CD14-positive monocyte (primary cell): ENCODE measurements around the gene TMEM42. TPM values are rescaled to one million over a fixed set of nuclear protein-coding genes. Genes with fewer than 3 reads are reported as not detected.

Experiments
- DNase-seq, 3 donors: peaks; one replicate each; pipeline ENCODE4 v3.0.0-alpha.2; 2011 to 2022
- H2AFZ ChIP-seq: 2 replicates; pipeline ENCODE4 v1.6.0; 2012; ENCODE audit warnings: mild to moderate bottlenecking, low read depth, low read length, inconsistent platforms; ENCODE audit not compliant: insufficient read depth, poor library complexity, severe bottlenecking
- H3K27ac ChIP-seq, 2 donors: 1 replicate in 1 of 2; 2 replicates in 1 of 2; pipeline ENCODE4 v1.5.1; 2012 to 2013; ENCODE audit warnings: low read length in 2 of 2, control low read depth in 1 of 2, inconsistent platforms in 1 of 2, low read depth in 1 of 2, mild to moderate bottlenecking in 1 of 2
- H3K27me3 ChIP-seq, 2 donors: one replicate each; pipeline versions ENCODE4 v1.6.0 to v1.6.1; 2011 to 2013; ENCODE audit warnings: low read length in 2 of 2; ENCODE audit not compliant: control insufficient read depth in 2 of 2, insufficient read depth in 2 of 2
- H3K36me3 ChIP-seq, 2 donors: replicated peaks in 1 of 2; 1 replicate in 1 of 2; 2 replicates in 1 of 2; pipeline versions ENCODE4 v1.5.1 to v1.6.1; 2012 to 2013; ENCODE audit warnings: low read length in 2 of 2, control low read depth in 1 of 2, inconsistent platforms in 1 of 2, mild to moderate bottlenecking in 1 of 2; ENCODE audit not compliant: insufficient read depth in 2 of 2, control insufficient read depth in 1 of 2
- H3K4me1 ChIP-seq, 2 donors: 1 replicate in 1 of 2; 2 replicates in 1 of 2; pipeline versions ENCODE4 v1.5.1 to v1.6.1; 2012 to 2013; ENCODE audit warnings: low read length in 2 of 2, control low read depth in 1 of 2, inconsistent platforms in 1 of 2, mild to moderate bottlenecking in 1 of 2, moderate library complexity in 1 of 2; ENCODE audit not compliant: insufficient read depth in 2 of 2, control insufficient read depth in 1 of 2
- H3K4me2 ChIP-seq: replicated peaks from 2 replicates; pipeline ENCODE3; 2012; ENCODE audit warnings: low read length, moderate library complexity, mild to moderate bottlenecking; ENCODE audit not compliant: poor library complexity, severe bottlenecking; ENCODE audit errors: extremely low read depth
- H3K4me3 ChIP-seq, 3 experiments: fragments of 200-600 bp in 1 of 3; sonication (generic) in 1 of 3; replicated peaks in 1 of 3; 1 replicate in 2 of 3; 2 replicates in 1 of 3; pipeline ENCODE4 v1.5.1; 2011 to 2013; ENCODE audit warnings: low read length in 3 of 3, mild to moderate bottlenecking in 3 of 3, control low read depth in 2 of 3, low read depth in 2 of 3, inconsistent platforms in 1 of 3, moderate library complexity in 1 of 3
- H3K79me2 ChIP-seq: 2 replicates; pipeline ENCODE4 v1.6.0; 2012; ENCODE audit warnings: mild to moderate bottlenecking, control low read depth, inconsistent platforms, low read length, moderate library complexity; ENCODE audit not compliant: insufficient read depth
- H3K9ac ChIP-seq: 2 replicates; pipeline ENCODE4 v1.6.0; 2017; ENCODE audit warnings: low read length, mild to moderate bottlenecking; ENCODE audit not compliant: insufficient read depth, poor library complexity, severe bottlenecking
- H3K9me3 ChIP-seq, 2 donors: replicated peaks in 1 of 2; 1 replicate in 1 of 2; 2 replicates in 1 of 2; pipeline versions ENCODE4 v1.5.1 to v1.6.1; 2012 to 2013; ENCODE audit warnings: low read length in 2 of 2, control low read depth in 1 of 2; ENCODE audit not compliant: control insufficient read depth in 1 of 2, insufficient read depth in 1 of 2
- H4K20me1 ChIP-seq: 2 replicates; pipeline ENCODE4 v1.6.0; 2012; ENCODE audit warnings: mild to moderate bottlenecking, low read length, control low read depth, moderate library complexity; ENCODE audit not compliant: insufficient read depth
- H3K27ac Mint-ChIP-seq, 7 donors: one replicate each; pipeline ENCODE4 v1.8.0; 2020; ENCODE audit warnings: mild to moderate bottlenecking in 7 of 7, mixed read lengths in 7 of 7, moderate library complexity in 6 of 7, inconsistent platforms in 2 of 7
- H3K27me3 Mint-ChIP-seq, 3 donors: one replicate each; pipeline ENCODE4 v1.8.0; 2021 to 2022; ENCODE audit warnings: low read depth in 3 of 3, mild to moderate bottlenecking in 3 of 3, mixed read lengths in 3 of 3, moderate library complexity in 3 of 3, inconsistent platforms in 1 of 3
- H3K36me3 Mint-ChIP-seq, 2 donors: one replicate each; pipeline ENCODE4 v1.8.0; 2020; ENCODE audit warnings: mixed read lengths in 2 of 2, inconsistent platforms in 1 of 2, mild to moderate bottlenecking in 1 of 2
- H3K4me1 Mint-ChIP-seq: one replicate; pipeline ENCODE4 v1.8.0; 2020; ENCODE audit warnings: mild to moderate bottlenecking, mixed read lengths
- H3K4me3 Mint-ChIP-seq, 2 donors: one replicate each; pipeline ENCODE4 v1.8.0; 2020; ENCODE audit warnings: mild to moderate bottlenecking in 2 of 2, mixed read lengths in 2 of 2, moderate library complexity in 1 of 2
- H3K9me3 Mint-ChIP-seq, 7 donors: one replicate each; pipeline ENCODE4 v1.8.0; 2020 to 2022; ENCODE audit warnings: mixed read lengths in 7 of 7, mild to moderate bottlenecking in 6 of 7, moderate library complexity in 6 of 7, inconsistent platforms in 2 of 7
- WGBS: methylation state at CpG from one replicate; pipeline ENCODE4 v1.1.5; 2013; ENCODE audit warnings: missing lambda C conversion rate; ENCODE audit not compliant: insufficient coverage; 5-methylcytosine and 5-hydroxymethylcytosine counted together
- intact Hi-C, 2 donors: fragments of 100-400 bp; cut with micrococcal nuclease; formaldehyde crosslinking; loops; one replicate each; pipeline versions ENCODE4 v1.15.0 to v1.15.1; 2023
- polyA plus RNA-seq, 3 donors: library from polyadenylated mRNA; depleted of rRNA in 1 of 3; unstranded in 2 of 3; stranded (reverse) in 1 of 3; fragments of 300-500 nt in 2 of 3; fragments of >200 nt in 1 of 3; fragmentation: Illumina TruSeq in 2 of 3; gene quantifications; 1 replicate in 2 of 3; 2 replicates in 1 of 3; pipeline ENCODE4 v1.2.3, GENCODE V29; 2012 to 2021
- TF ChIP-seq, protein P1 (sequence below): fragments of 200-600 bp; IDR thresholded peaks from one replicate; pipeline ENCODE4 v1.8.0; 2022; ENCODE audit warnings: antibody characterized with exemption, mild to moderate bottlenecking

TMEM42 gene
- polyA plus RNA-seq, 3 donors: 16.2 to 31.2 (median 27.5) TPM

DNA sequence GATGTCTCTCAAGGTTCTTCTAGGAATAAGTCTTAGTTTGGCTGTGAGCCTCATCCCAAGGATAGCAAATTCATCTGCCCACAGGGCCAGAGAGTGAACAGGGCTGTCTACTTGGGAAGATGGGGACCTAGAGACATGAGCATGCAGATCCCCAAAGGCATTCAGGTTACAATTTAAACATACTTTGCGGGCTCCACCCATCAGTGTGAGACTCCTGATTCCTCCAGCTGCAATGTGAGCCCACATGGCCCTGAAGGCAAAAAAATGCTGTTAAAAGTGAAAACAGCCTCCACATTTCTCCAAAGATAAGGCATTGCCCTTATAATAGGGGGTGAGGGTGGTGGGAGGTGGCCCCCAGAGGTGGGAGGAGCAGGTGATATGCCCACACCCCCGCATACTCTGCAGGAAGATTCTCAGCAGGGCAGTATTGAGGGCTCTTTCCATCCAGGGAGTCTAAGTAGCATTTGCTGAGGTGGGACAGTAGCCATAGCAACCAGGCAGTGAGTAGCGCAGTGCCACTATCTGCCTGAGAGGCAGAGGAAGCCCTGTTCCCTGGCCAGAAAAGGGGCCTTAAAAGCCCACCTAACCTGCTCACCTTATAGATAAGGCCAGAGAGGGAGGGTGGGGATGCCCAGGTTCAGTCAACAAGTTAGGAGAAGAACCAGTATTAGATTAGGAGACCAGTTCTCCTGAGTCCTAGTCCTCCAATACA, 43.9 kb downstream of the TMEM42 start:
- H3K4me1 Mint-ChIP-seq: no peaks in the 10 kb centered on the region
- 100% methylated on average over 1 of the region's 3 CpGs for WGBS
- no peak overlapping the region for H3K9ac ChIP-seq
- H3K36me3 ChIP-seq: no peaks in the 10 kb centered on the region
- no peak overlapping the region for H3K27ac ChIP-seq
- no peak overlapping the region for H2AFZ ChIP-seq
- intact Hi-C loops: no loop called here
- H3K79me2 ChIP-seq: no peaks in the 10 kb centered on the region
- no peak for DNase-seq
- peaks cover 8% of the 10 kb centered on the region in 2 donors for H3K27me3 ChIP-seq
- H3K27me3 Mint-ChIP-seq: peaks cover 9 to 31% (median 13%) of the 10 kb centered on the region in 3 donors
- no peak overlapping the region for H3K4me3 ChIP-seq
- H4K20me1 ChIP-seq: no peaks in the 10 kb centered on the region
- H3K4me3 Mint-ChIP-seq: no peak overlapping the region
- H3K4me2 ChIP-seq: no peak overlapping the region
- TF ChIP-seq, protein P1, sequence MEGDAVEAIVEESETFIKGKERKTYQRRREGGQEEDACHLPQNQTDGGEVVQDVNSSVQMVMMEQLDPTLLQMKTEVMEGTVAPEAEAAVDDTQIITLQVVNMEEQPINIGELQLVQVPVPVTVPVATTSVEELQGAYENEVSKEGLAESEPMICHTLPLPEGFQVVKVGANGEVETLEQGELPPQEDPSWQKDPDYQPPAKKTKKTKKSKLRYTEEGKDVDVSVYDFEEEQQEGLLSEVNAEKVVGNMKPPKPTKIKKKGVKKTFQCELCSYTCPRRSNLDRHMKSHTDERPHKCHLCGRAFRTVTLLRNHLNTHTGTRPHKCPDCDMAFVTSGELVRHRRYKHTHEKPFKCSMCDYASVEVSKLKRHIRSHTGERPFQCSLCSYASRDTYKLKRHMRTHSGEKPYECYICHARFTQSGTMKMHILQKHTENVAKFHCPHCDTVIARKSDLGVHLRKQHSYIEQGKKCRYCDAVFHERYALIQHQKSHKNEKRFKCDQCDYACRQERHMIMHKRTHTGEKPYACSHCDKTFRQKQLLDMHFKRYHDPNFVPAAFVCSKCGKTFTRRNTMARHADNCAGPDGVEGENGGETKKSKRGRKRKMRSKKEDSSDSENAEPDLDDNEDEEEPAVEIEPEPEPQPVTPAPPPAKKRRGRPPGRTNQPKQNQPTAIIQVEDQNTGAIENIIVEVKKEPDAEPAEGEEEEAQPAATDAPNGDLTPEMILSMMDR: no peak
- H3K4me1 ChIP-seq: no peaks in the 10 kb centered on the region
- peaks cover 0 to 12% (median 7%) of the 10 kb centered on the region in 7 donors for H3K9me3 Mint-ChIP-seq
- H3K27ac Mint-ChIP-seq: no peak overlapping the region
- H3K36me3 Mint-ChIP-seq: no peaks in the 10 kb centered on the region
- no peaks in the 10 kb centered on the region for H3K9me3 ChIP-seq

DNA sequence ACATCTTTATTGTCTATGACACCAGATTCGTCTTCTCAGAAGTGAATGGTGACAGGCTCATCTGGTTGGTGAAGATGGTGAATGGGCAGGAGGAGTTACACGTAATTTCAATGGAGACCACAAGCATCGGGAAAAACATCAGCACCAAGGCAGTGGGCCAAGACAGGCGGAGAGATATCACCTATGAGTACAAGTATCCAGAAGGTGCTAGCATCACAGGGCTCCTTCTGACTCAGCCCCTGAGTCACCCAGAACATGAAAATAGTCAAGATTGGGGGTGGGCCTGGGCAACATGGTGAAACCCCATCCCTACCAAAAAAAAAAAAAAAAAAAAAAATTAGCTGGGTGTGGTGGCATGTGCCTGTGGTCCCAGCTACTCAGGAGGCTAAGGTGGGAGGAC, 45.3 kb downstream of the TMEM42 start:
- Histone ChIP-seq H3K79me2 (no peaks in the 10 kb centered on the region), H3K27ac (no peak overlapping the region), H3K36me3 (no peaks in the 10 kb centered on the region), H3K4me2 (no peak overlapping the region), H3K9ac (no peak overlapping the region), H3K27me3 (peaks cover 8% of the 10 kb centered on the region in 2 donors), H4K20me1 (no peaks in the 10 kb centered on the region), H2AFZ (no peak overlapping the region), H3K4me3 (no peak overlapping the region), H3K9me3 (no peaks in the 10 kb centered on the region), H3K4me1 (no peaks in the 10 kb centered on the region)
- intact Hi-C loops: no loop called here
- Mint-ChIP-seq H3K27ac (peak overlapping the region in 1 of 7 donors; percentile 41), H3K27me3 (peaks cover 13 to 34% (median 14%) of the 10 kb centered on the region in 3 donors), H3K9me3 (peaks cover 0 to 13% (median 10%) of the 10 kb centered on the region in 7 donors), H3K36me3 (no peaks in the 10 kb centered on the region), H3K4me1 (no peaks in the 10 kb centered on the region), H3K4me3 (no peak overlapping the region)
- 100% methylated on average over 1 of the region's 4 CpGs for WGBS
- no peak for DNase-seq
- TF ChIP-seq, protein P1: no peak
